Left renal pelvis (tissue), 4 donors: ENCODE results near the gene PRKN. TPM values are rescaled to one million over a fixed set of nuclear protein-coding genes. Genes with fewer than 3 reads are reported as not detected.
"Not testable (repeated sequence)": the region's sequence is repeated elsewhere in the genome, so short reads cannot be mapped to it uniquely, and the experiment has no call there.

Experiments
- DNase-seq, 4 donors: peaks; one replicate each; pipeline ENCODE4 v3.0.0-alpha.2; 2013; ENCODE audit warnings: low read depth in 4 of 4, low spot score in 3 of 4
- polyA plus RNA-seq, 4 donors: library from polyadenylated mRNA; unstranded; fragments of 120-200 nt; gene quantifications; one replicate each; pipeline ENCODE4 v1.2.1, GENCODE V29; 2013; ENCODE audit not compliant: insufficient read length in 4 of 4

Gene PRKN
- polyA plus RNA-seq, 4 donors: 1.5 to 11.9 (median 9.8) TPM

DNA sequence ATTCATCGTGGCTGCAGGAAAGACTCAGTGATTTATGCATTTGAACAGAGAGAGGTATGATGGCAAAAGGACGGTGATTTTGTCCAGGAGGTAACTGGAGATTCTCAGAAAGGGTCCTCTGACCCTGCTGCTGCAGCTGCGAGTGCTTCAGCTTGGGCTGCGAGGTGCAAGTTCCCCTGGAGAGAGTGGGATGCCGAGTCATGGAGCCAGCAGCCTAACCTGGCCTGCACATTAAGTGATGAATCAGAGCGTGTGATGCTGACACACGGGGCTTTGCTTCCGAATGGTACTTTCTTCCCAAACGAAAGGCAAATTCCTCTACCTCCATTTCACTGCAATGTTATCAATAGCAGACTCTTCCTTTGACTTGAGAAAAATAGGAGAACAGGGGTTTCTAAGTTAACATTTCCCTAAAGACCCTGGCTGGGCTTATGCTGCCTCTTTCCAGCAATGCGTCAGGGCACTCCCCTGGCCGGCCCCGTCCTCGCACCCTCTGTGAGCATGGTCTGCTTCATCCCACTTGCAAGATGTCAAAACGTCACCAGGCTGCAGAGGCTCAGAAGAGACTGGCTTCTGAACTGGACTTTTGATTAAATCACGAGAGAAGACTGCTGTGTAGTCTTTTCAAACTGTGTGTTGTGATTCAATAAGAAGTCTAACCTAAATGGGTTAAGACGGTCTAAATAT, 825.7 kb downstream of the PRKN start:
- no peak for DNase-seq

DNA sequence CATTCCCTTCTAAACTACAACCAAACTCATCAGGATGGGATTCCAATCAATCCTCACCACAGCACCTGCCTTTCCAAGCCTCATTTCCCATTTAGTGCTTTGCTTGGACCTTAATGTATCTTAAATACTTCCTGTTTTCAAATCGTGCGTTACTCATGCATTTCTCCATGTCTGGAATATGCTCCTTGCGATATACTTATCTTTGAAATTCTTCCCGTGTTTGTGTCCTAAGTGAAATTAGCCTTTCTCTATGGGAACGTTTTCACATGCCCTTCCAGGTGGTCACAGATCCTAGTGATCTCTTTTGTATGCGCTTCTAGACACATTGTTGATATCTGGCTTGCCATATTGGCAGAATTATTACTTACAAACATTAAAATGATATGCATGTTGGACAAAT, 833.1 kb downstream of the PRKN start:
- no peak for DNase-seq

DNA sequence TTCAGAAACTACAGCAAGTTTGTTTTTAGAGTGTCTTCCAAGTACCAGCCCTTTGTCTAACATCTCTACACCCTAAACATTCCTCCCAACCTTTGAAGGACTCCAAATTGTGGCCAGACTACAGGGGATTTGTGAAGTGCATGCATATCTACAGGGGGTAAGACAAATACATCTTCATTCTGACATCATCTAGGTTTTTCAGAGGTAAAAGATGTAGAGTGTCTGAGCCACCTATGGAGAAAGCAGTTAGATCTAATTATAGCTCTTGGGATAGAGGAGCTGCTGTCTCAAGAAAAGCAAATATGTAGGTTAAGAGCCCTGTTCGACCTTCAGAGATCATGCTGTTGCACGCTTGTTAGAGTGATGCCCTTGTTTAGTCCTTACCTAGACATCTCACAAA, 836.0 kb downstream of the PRKN start:
- DNase-seq: no peak

DNA sequence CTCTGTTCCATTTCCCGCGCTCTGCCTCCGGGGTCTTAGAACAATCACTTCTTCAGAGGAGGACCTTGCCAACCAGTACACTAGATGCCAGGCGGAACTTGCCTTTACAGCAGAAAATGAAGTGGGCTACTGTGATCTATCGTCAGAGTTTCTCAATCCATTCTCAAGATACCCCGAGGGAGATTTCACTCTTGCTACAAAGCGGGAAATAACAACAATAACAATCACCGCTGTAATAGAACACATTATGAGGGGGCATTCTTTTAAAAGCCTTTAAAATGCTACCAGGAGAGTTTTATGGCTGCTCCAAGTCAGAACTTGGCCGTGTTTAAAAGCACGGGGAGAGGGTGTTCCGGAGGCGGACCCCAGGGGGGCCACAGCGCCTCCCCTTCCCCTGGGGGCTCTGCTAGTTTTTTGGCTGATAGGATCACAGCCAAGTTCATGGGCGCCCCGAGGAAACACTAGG, 836.7 kb downstream of the PRKN start:
- no peak for DNase-seq

DNA sequence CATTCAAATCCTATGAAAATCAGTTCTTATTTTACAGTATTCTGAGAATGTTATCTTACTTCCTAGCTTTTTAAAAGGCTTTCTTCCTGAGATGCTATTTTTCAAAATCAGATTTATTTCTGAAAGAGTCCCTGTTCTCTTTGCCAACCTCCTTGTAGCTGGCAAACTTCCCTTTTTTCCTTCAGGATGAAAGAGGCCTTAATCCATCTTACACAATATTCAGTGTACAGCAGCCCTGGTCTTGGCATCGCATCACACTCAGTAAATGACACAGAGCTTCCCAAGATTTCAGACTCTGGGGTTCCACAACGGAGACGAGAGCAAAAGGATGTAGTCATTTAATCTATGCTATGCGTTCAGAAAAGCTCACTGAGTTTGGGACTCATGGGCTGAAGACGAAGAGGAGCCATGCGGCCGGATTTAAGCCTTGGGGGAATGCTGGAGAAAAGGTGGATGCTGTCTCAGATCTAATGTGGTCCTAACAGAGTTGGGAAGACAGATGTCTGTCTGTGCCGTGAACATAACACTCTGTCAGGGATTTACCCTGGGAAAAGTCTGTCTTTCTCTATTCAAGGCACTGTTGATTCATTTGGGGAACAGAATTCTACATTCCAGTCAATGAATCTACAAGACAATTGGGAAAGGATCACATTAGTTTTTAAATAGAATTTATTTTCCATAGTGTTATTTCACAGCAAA, 837.3 kb downstream of the PRKN start:
- no peak for DNase-seq

DNA sequence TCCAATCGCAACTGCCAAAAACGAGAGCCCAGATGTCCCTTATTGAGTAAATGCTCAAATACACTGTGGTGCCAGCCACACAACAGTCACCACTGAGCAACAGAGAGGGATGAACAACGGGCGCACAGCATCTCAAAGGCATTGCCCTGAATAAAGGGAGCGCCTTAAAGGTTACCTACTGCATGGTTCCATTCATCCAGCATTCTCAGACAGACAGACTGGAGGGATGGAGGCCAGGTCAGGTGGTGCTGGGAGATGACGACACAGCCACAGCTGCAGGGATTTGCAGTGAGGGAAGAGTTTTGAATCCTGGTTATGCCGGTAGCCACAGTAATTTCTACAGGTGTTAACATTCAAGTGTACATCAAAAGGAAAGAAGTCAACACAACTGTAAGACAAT, 838.2 kb downstream of the PRKN start:
- no peak for DNase-seq

DNA sequence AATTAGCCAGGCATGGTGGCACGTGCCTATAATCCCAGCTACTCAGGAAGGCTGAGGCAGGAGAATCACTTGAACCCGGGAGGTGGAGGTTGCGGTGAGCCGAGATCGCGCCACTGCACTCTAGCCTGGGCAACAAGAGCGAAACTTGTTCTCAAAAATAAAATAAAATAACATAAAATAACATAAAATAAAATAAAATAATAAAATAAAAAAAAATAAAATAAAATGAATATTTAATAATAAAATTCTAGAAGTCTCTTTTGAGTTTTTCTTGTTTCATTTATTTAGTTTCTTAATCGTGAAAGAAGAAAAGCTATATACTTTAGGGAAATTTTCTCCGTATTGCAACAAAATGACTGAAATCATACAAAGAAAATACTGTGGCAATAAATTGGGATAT, 841.0 kb downstream of the PRKN start:
- DNase-seq: not testable (repeated sequence)

DNA sequence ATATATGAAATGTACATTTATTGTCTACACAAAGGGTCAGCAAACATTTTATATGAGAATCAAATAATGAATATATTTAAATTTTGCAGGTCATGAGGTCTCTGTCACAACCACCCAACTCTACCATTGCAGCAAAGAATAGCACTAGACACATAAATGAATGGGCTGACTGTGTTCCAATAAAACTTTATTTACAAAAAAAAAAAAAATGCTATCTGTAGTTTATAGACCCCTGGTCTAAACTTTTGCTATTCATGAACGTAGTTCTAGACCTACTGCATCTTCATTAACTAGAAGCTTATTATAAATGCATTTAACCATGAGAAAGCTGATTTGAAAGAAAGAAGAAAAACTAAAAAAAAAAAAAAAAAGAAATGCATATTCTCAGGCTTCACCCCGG, 842.8 kb downstream of the PRKN start:
- DNase-seq: no peak

DNA sequence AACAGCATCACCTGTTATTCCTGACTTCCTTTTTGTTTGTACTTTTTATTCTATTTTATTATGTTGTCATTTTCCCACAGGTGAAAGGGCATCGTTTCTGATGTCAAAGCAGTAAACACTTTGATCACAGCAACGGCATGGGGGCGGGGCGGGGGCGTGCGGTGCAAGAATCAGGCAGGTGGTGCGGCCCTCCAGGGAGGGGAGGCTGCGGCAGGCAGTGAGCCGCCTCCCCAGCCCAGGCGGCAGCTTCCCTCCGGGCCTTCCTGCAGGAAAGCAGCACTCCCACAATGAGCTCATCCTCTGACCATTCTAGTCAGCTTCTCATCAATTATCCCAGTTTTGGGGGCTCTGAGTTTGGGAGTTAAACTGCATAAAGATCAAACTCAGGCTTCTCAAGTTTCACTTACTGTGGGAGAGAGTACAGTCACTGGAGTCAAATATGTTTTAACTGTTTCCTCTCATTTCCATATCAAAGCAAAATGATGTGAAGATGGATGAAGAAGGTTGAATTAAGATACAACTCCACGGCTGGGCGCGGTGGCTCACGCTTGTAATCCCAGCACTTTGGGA, 845.3 kb downstream of the PRKN start:
- DNase-seq: no peak

DNA sequence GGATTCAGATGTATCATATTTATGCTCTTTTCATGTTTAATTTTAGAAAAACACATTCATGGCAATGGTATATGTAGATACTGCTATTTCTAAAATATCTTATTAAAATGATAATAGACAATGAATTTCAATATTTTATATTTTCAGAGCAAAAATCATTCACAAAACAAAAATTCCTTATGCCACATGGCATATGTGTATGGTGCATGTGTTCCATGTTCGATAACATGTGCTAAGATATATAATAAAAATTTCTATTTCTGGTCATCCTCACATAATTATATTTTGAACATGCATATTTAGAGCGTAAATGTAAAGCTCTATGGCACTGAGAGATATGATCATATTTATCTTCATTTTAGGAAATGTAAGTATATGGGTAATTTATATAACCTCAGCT, 847.5 kb downstream of the PRKN start:
- DNase-seq: no peak

DNA sequence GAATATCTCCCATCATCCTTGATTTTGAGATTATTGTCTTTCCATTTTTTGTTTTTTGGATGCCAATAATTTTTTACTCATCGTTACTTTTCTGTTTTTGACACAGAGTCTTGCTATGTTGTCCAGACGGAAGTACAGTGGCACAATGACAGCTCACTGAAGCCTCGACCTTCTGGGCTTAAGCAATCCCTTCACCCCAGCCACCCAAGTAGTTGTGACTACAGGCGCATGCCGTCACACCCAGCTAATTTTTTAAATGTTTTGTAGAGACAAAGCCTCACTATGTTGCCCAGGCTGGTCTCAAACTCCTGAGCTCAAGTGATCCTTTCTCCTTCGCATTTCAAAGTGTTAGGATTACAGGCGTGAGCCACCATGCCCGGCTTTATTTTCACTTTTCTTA, 851.3 kb downstream of the PRKN start:
- no peak for DNase-seq

DNA sequence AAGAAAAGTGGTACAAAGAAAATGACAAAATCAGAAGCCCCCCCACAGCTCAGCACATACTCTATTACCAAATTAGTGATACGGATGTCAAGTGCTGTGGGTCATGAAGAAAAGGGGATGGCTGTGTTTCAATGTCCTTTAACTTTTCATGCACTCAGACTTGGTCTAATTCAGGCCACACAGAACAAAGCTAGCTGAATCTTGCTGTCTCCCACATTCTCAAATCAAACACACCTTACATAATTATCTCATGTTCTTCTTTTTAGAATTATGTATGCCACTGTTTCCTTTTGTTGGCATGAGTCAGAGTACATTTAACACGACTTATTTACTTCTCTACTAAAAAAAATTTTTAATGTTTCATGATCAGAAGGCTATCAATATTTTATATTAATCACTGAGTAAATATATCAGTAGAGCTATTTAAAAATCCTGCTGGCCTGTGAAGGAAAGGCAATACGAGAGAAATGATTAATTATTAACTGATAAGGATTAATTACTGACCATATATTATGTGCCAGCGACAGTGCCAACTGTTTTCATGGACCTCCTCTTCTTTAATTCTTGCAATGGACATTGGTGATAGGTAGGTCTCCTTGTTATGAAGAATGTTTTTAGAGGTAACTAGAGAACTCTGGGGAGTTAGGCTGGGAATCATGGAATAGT, 857.2 kb downstream of the PRKN start:
- no peak for DNase-seq

DNA sequence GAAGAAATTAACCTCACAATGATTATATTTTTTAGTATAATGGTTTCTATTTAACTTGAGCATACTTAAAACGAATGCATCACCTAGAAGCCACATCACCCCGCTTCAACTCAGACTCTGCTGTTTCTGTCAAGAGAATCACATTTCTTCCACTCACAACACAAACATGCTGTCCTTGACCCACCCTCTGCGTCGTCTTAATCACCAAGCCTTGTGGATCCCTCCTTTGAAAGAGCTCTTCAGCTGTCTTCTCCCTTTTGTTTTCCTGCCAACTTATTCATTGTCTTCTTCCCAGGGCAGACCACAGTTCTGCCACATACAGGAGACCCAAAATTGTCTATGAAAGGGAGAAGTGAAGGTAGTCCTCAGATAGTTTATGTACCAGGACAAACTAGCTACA, 858.1 kb downstream of the PRKN start:
- no peak for DNase-seq

DNA sequence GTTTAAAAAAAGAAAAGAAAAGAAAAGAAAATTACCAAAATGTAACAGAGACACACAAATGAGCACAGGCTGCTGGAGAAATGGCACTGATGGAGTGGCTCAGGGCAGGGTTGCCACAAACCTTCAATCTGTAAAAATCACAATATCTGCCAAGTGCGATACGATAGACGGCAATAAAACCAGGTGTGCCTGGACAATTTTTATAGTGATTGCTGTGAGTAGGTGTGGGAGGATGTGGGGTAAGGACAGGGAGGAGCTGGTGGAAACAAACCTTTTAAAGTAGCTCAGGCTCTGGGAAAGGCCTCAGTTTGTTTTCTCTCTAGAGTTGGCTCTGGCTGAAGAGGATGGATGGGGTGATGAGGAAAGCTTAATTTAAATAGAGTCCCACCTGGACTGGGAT, 861.0 kb downstream of the PRKN start:
- no peak for DNase-seq

DNA sequence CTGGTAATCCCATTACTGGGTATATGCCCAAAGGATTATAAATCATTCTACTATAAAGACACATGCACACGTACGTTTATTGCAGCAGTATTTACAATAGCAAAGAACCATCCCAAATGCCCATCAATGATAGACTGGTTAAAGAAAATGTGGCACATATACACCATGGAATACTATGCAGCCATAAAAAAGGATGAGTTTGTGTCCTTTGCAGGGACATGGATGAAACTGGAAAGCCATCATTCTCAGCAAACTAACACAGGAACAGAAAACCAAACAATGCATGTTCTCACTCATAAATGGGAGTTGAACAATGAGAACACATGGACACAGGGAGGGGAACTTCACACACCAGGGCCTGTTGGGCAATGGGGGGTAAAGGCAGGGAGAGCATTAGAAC, 866.5 kb downstream of the PRKN start:
- not testable (repeated sequence) for DNase-seq

DNA sequence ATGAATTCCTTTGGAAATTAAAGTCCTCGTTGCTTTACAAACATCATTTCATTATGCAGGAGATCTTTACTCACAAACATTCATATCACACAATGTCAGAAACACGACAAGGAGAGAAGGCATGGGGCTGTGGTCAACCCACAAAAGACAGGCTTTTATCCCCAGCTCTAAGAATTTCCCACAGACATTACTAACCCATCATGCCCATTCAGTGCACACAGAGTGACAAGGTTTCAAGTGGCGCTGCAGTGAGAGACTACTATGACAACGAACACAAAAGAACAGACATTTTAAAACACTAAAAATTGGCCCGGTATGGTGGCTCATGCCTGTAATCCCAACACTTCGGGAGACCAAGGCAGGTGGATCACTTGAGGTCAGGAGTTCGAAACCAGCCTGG, 873.9 kb downstream of the PRKN start:
- DNase-seq: no peak

DNA sequence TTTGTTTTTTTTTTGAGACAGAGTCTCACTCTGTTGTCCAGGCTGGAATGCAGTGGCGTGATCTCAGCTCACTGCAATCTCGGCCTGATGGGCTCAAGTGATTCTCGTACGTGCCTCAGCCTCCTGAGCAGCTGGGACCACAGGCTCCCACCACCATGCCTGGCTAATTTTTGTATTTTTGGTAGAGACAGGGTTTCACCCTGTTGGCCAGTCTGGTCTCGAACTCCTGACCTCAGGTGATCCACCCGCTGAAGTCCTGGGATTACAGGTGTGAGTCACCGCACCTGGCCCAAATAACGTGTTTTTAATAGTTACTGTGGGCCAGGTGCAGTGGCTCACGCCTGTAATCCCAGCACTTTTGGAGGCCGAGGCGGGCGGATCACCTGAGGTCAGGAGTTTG, 876.1 kb downstream of the PRKN start:
- not testable (repeated sequence) for DNase-seq

DNA sequence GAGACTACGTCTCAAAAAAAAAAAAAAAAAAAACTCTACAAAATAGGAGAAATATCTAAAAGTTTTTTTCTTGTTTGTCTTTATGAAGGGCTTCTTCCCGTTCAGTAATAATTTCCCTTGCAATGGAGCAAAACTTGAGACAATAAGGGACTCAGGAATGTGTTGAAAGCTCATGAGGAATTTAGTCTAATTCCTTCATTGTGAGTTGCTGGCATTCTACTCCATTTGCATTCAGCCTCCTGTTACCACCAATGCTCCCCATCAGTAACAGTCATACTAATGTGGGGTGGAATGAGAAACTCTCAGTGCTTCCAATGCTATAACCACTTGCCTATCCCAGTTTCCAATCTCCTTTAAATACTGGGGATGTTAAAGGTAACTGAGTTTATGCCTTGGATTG, 877.0 kb downstream of the PRKN start:
- DNase-seq: no peak

DNA sequence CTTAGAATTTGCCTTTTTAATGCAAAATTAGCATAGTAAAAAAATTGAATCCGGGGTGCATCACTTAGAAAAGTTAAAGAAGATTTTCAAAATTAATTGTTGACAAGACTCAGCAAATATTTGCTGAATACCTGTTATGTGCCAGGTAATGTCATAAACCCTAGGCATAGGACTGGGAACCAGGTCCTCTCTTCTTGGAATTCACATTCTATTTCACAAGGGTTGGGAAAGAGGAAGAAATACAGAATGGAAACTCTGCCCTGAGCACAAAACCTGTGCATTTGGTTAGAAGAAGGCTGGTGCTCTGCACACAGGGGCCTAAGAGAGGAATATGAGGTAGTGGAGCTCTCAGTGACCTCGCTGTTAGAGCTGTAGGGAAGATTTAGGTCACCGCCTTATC, 879.9 kb downstream of the PRKN start:
- no peak for DNase-seq

DNA sequence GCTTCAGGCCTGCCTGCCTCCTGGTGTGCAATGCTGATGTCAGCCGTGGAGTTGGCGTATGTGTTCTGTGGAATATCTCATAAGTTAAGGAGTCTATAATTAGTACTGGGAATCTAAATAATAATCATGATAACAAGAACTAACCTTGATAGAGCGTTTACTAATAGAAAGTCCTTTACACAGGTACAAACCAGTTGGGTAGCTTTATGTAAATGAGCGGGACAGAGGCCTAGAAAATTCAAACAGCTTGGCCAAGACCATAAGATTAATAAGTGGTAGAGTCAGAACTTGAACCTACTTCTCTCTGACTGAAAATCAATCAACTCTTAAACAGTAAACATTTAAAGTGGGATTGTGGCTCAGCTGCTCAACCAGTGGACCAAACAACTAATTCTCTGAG, 882.8 kb downstream of the PRKN start:
- no peak for DNase-seq

DNA sequence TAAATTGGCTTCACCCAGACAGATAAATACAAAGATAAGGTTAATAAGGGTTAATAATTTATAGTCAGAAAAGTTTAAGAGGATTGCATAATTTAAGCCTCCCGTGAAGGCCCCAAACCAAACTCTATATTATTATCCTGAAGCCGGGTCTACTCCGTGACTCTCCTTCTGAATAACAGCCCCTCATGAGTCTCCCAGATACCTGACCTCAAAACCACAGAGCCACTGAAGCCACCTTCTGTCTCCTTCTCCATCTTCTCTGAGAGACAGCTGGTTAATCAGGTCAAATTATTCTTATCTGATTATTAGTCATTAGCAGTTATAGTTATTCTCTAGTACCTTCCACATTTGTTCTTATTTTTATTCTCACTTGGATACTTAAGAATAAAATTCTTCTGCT, 884.5 kb downstream of the PRKN start:
- DNase-seq: no peak

DNA sequence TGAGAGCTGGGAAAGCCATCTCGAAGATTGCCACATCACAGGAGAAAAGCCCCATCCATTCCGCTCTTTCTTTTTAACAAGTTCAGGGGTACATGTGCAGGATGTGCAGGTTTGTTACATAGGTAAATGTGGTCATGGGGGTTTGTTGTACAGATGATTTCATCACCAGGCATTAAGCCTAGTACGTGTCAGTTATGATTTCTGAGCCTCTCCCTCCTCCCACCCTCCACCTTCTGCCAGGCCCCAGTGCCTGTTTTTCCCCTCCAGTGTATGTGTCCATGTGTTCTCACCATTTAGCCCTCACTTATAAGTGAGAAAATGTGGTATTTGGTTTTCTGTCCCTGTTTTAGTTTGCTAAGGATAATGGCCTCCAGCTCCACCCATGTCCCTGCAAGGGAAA, 887.2 kb downstream of the PRKN start:
- no peak for DNase-seq
